Activated T-cell treated with anti-CD3 and anti-CD28 coated beads, Interleukin-2, amount 50 U/mL, for 4 hours (primary cell): ENCODE results near the gene SNTG2. TPM values are rescaled to one million over a fixed set of nuclear protein-coding genes. Genes with fewer than 3 reads are reported as not detected.

ENCODE experiments used
- ATAC-seq, 2 donors: fragments of 200-7000 bp; cut with Tn5 transposase; one replicate each; pipeline ENCODE4 v1.10.0; 2021
- DNase-seq: peaks from one replicate; pipeline ENCODE4 v3.0.0-alpha.2; 2020
- H3K27me3 Mint-ChIP-seq: one replicate; pipeline ENCODE4 v1.8.0; 2021; ENCODE audit warnings: low read depth, mixed read lengths
- H3K36me3 Mint-ChIP-seq: one replicate; pipeline ENCODE4 v1.8.0; 2022; ENCODE audit warnings: mixed read lengths; ENCODE audit not compliant: insufficient read depth
- H3K4me1 Mint-ChIP-seq: one replicate; pipeline ENCODE4 v1.8.0; 2021; ENCODE audit warnings: low read depth, mixed read lengths
- H3K4me3 Mint-ChIP-seq: one replicate; pipeline ENCODE4 v1.8.0; 2021; ENCODE audit warnings: mild to moderate bottlenecking, moderate library complexity, mixed read lengths
- H3K9me3 Mint-ChIP-seq: one replicate; pipeline ENCODE4 v1.8.0; 2021; ENCODE audit warnings: mixed read lengths
- total RNA-seq, 3 donors: library from RNA; stranded (reverse); gene quantifications; one replicate each; pipeline ENCODE4 v1.2.1, GENCODE V29; 2021

Gene SNTG2
- total RNA-seq, 3 donors from 2014 or later: 0.22 to 1.0 (median 0.98) TPM

DNA sequence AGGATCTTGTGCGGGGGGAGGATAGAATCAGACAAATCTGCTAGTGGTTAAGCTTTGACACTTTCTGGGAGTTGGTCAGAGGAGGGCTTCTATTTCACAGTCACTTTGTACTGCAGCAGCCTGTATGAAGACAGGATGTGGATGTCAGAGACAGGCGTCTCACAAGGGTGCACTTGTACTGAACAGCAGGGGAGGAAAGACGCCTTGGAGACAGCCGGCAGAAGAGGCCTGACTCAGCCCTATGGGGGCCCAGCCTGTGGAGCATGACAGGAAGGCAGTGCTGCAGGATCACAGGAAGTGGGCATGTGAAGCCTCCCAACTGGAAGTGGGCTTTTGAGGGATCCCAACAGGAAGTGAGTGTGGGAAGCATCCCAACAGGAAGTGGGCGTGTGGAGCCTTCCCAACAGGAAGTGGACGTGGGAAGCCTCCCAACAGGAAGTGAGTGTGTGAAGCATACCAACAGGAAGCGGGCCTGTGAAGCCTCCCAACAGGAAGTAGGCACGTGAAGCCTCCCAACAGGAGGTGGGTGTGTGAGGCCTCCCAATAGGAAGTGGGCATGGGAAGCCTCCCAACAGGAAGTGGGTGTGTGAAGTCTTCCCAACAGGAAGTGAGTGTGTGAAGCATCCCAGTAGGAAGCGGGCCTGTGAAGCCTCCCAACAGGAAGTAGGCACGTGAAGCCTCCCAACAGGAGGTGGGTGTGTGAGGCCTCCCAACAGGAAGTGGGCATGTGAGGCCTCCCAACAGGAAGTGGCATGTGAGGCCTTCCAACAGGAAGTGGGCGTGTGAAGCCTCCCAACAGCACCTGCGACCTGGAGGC, 212.3 kb downstream of the SNTG2 start:
- peaks cover 3% of the 10 kb centered on the region for H3K36me3 Mint-ChIP-seq
- H3K4me1 Mint-ChIP-seq: peaks cover 37% of the 10 kb centered on the region
- ATAC-seq (peak; percentile 73 to 81), DNase-seq (no peak)
- no peaks in the 10 kb centered on the region for H3K27me3 Mint-ChIP-seq
- H3K9me3 Mint-ChIP-seq: peaks cover 15% of the 10 kb centered on the region
- peak overlapping the region; percentile 29 for H3K4me3 Mint-ChIP-seq

DNA sequence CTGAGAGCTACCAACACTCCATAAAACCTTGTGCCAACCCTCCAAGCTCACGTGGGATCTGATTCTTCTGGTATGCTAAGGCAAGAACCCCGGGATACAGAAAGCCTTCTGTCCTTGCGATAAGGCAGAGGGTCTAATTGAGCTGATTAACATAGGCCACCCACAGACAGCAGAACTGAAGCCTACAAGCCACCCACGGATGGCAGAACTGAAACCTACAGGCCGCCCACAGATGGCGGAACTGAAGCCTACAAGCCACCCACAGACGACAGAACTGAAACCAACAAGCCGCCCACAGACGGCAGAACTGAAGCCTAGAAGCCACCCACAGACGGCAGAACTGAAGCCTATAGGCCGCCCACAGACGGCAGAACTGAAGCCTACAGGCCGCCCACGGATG, 216.3 kb downstream of the SNTG2 start:
- H3K4me1 Mint-ChIP-seq: peaks cover 36% of the 10 kb centered on the region
- DNase-seq (no peak), ATAC-seq (no peak)
- no peaks in the 10 kb centered on the region for H3K27me3 Mint-ChIP-seq
- H3K4me3 Mint-ChIP-seq: no peak overlapping the region
- peaks cover 15% of the 10 kb centered on the region for H3K9me3 Mint-ChIP-seq
- H3K36me3 Mint-ChIP-seq: peaks cover 3% of the 10 kb centered on the region

- peaks cover 1% of the 10 kb centered on the region for H3K9me3 Mint-ChIP-seq
- no peak overlapping the region for H3K4me3 Mint-ChIP-seq
- H3K4me1 Mint-ChIP-seq: peaks cover 18% of the 10 kb centered on the region
- no peaks in the 10 kb centered on the region for H3K27me3 Mint-ChIP-seq
- no peaks in the 10 kb centered on the region for H3K36me3 Mint-ChIP-seq
- no peak for ATAC-seq
- DNase-seq: no peak
Observed at GRCh38 chr2:1168846-1169245, 218.2 kb downstream of the SNTG2 start.

GRCh38 chr2:1169291-1169949, 218.8 kb downstream of the SNTG2 start:
- Mint-ChIP-seq H3K4me3 (no peak overlapping the region), H3K4me1 (peaks cover 16% of the 10 kb centered on the region), H3K27me3 (no peaks in the 10 kb centered on the region), H3K36me3 (no peaks in the 10 kb centered on the region), H3K9me3 (no peaks in the 10 kb centered on the region)
- no peak for ATAC-seq
- DNase-seq: no peak

DNA sequence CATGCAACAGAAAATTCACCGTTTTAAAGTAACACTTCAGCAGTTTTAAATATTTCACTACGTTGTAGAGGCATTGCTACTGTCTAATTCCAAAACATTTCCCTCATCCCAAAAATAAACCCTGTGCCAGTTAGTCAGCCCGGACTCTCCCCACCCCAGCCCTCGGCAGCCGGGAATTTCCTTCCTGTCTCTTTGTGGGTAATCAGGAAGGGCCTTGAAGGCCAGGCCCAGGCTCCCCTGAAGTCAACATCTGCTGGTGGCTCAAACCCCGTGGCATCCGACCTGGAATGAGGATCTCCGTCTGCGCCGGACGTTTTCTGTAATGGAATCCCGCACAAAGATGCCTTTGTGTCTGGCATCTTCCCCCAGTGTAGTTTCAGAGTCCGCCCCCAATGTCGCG, 219.6 kb downstream of the SNTG2 start:
- ATAC-seq: no peak
- Mint-ChIP-seq H3K4me3 (no peak overlapping the region), H3K27me3 (no peaks in the 10 kb centered on the region), H3K36me3 (no peaks in the 10 kb centered on the region), H3K4me1 (peaks cover 15% of the 10 kb centered on the region), H3K9me3 (no peaks in the 10 kb centered on the region)
- DNase-seq: no peak

DNA sequence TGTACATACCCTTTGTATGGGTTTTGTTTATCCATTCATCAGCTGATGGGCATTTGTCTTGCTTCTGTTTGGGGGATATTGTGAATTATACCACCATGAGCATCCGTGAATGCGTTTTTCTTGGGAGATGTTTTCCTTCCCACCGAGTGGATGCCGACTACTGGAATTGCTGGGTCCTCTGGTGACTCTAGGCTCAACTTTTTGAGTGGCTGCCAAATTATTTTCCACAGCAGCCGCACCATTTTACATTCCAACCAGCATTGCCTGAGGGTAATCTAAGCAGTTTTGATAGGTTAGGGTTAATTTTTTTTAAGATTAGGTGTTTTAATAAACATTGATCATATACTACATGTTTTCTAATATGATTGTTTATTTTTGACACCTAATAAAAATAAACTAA, 220.1 kb downstream of the SNTG2 start:
- H3K4me3 Mint-ChIP-seq: no peak overlapping the region
- no peaks in the 10 kb centered on the region for H3K36me3 Mint-ChIP-seq
- no peaks in the 10 kb centered on the region for H3K27me3 Mint-ChIP-seq
- H3K4me1 Mint-ChIP-seq: peaks cover 15% of the 10 kb centered on the region
- no peaks in the 10 kb centered on the region for H3K9me3 Mint-ChIP-seq
- ATAC-seq (no peak), DNase-seq (no peak)

- peaks cover 21% of the 10 kb centered on the region for H3K4me1 Mint-ChIP-seq
- DNase-seq (no peak), ATAC-seq (no peak)
- peaks cover 4% of the 10 kb centered on the region for H3K27me3 Mint-ChIP-seq
- H3K36me3 Mint-ChIP-seq: no peaks in the 10 kb centered on the region
- H3K4me3 Mint-ChIP-seq: no peak overlapping the region
- H3K9me3 Mint-ChIP-seq: no peaks in the 10 kb centered on the region
Observed at GRCh38 chr2:1173528-1173927, 222.9 kb downstream of the SNTG2 start.

DNA sequence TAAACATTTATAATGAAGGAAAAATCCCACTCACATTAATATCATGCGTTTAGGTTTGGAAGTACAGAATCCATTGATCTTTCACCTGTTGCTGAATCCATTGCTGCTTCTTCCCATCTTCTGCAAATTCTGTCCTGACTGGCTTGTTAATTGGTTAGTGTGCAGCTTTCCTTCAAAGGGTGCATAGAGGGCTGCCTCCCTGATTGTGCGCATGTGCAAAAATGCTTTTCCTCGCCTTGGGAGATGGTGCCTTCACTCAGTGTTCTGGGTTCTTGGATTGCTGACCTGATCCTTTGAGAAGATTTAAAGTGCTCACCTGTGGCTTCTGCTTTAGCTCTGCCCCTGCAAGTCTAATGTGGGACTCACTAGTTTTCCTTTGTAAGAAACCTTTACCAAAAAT, 231.2 kb downstream of the SNTG2 start:
- Mint-ChIP-seq H3K36me3 (no peaks in the 10 kb centered on the region), H3K9me3 (peaks cover 7% of the 10 kb centered on the region), H3K4me3 (no peak overlapping the region), H3K27me3 (peaks cover 1% of the 10 kb centered on the region), H3K4me1 (peaks cover 2% of the 10 kb centered on the region)
- ATAC-seq (no peak), DNase-seq (no peak)

DNA sequence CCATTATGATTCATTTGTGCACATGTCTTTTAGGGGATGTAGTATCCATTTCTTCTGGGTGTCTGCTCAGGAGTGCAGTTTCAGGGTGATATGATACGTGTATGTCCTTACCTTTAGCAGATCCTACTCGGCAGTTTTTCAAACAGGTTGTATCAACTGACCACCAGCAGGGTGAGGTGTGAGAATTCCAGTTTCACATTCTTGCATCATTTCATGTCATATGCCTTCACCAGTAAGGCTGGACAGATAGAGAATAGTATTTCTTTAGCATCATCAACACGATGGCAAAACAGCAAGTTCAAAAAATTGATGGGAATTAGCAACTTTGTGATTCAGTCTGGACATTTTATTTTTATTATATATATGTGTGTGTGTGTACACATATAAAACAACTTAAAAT, 232.7 kb downstream of the SNTG2 start:
- Mint-ChIP-seq H3K27me3 (no peaks in the 10 kb centered on the region), H3K9me3 (peaks cover 7% of the 10 kb centered on the region), H3K4me1 (no peaks in the 10 kb centered on the region), H3K4me3 (no peak overlapping the region), H3K36me3 (no peaks in the 10 kb centered on the region)
- no peak for DNase-seq
- ATAC-seq: no peak

- Mint-ChIP-seq H3K4me3 (no peak overlapping the region), H3K4me1 (no peaks in the 10 kb centered on the region), H3K9me3 (peaks cover 7% of the 10 kb centered on the region), H3K27me3 (no peaks in the 10 kb centered on the region), H3K36me3 (no peaks in the 10 kb centered on the region)
- DNase-seq (no peak), ATAC-seq (no peak)
Observed at GRCh38 chr2:1186421-1186820, 235.8 kb downstream of the SNTG2 start.

GRCh38 chr2:1187189-1187588, 236.5 kb downstream of the SNTG2 start:
- no peaks in the 10 kb centered on the region for H3K36me3 Mint-ChIP-seq
- H3K9me3 Mint-ChIP-seq: peaks cover 7% of the 10 kb centered on the region
- H3K4me3 Mint-ChIP-seq: no peak overlapping the region
- H3K27me3 Mint-ChIP-seq: no peaks in the 10 kb centered on the region
- ATAC-seq (no peak), DNase-seq (no peak)
- no peaks in the 10 kb centered on the region for H3K4me1 Mint-ChIP-seq

- DNase-seq: no peak
- peaks cover 2% of the 10 kb centered on the region for H3K36me3 Mint-ChIP-seq
- peaks cover 19% of the 10 kb centered on the region for H3K9me3 Mint-ChIP-seq
- no peaks in the 10 kb centered on the region for H3K4me1 Mint-ChIP-seq
- H3K4me3 Mint-ChIP-seq: no peak overlapping the region
- no peak for ATAC-seq
- peaks cover 2% of the 10 kb centered on the region for H3K27me3 Mint-ChIP-seq
Observed at GRCh38 chr2:1192121-1192520, 241.5 kb downstream of the SNTG2 start.

GRCh38 chr2:1193801-1194200, 243.2 kb downstream of the SNTG2 start:
- no peak for ATAC-seq

GRCh38 chr2:1203772-1204171, 253.1 kb downstream of the SNTG2 start:
- Mint-ChIP-seq H3K36me3 (no peaks in the 10 kb centered on the region), H3K9me3 (peaks cover 10% of the 10 kb centered on the region), H3K4me1 (no peaks in the 10 kb centered on the region), H3K4me3 (no peak overlapping the region), H3K27me3 (no peaks in the 10 kb centered on the region)
- no peak for ATAC-seq
- no peak for DNase-seq

More at GRCh38 chr2:1193801-1194200, 243.2 kb downstream of the SNTG2 start:
- peaks cover 20% of the 10 kb centered on the region for H3K9me3 Mint-ChIP-seq
- no peak for DNase-seq
- H3K4me3 Mint-ChIP-seq: no peak overlapping the region
- H3K36me3 Mint-ChIP-seq: peaks cover 2% of the 10 kb centered on the region
- H3K27me3 Mint-ChIP-seq: peaks cover 2% of the 10 kb centered on the region
- no peaks in the 10 kb centered on the region for H3K4me1 Mint-ChIP-seq

- no peak for DNase-seq
- no peak for ATAC-seq
- Mint-ChIP-seq H3K4me3 (no peak overlapping the region), H3K27me3 (no peaks in the 10 kb centered on the region), H3K9me3 (peaks cover 10% of the 10 kb centered on the region), H3K4me1 (no peaks in the 10 kb centered on the region), H3K36me3 (no peaks in the 10 kb centered on the region)
Observed at GRCh38 chr2:1205853-1206252, 255.2 kb downstream of the SNTG2 start.
